ENCODE results near the gene SLC35B1. TPM values are rescaled to one million over a fixed set of nuclear protein-coding genes. Genes with fewer than 3 reads are reported as not detected.

SLC35B1 gene
- total and polyA plus RNA-seq, 2 of the 4 experiments (the other 2 are of a cell fraction): 66.4 to 86.2 TPM

GRCh38 chr17:49729069-49729468 lies 21.3 kb upstream of the SLC35B1 start:
- H3K4me3 ChIP-seq (ENCODE audit: insufficient read depth, low read depth, low read length): no peak overlapping the region
- POLR2A ChIA-PET (ENCODE audit: unreplicated experiment): no interaction called here
- H3K18ac ChIP-seq (ENCODE audit: low read depth, low read length): no peak overlapping the region
- H2BK120ac ChIP-seq (ENCODE audit: low read depth, low read length): no peak overlapping the region
- no TSS peak for BruUV-seq (replicated peaks)
- no peak overlapping the region for H2BK15ac ChIP-seq (ENCODE audit: low read depth, low read length)
- no peaks in the 10 kb centered on the region for H3K36me3 ChIP-seq (ENCODE audit: control insufficient read depth, insufficient read depth, low read length)
- H2AK5ac ChIP-seq (ENCODE audit: low read depth, low read length): no peak overlapping the region
- intact Hi-C loops (cut with micrococcal nuclease) (no loop called here), in situ Hi-C loops (cut with MboI; ENCODE audit: low sequenced_read_pairs) (no loop called here), dilution Hi-C loops (cut with HindIII; ENCODE audit: low sequenced_read_pairs, unreplicated experiment) (no loop called here)
- CTCF ChIA-PET: no interaction called here
- peak overlapping the region; percentile 13 for H2AK9ac ChIP-seq (replicated peaks; ENCODE audit: low read depth, low read length, poor library complexity)
- H3K4me2 ChIP-seq (ENCODE audit: low read depth, low read length): no peak overlapping the region
- no peak overlapping the region for H3K9ac ChIP-seq (ENCODE audit: low read depth, low read length)
- no peaks in the 10 kb centered on the region for H3K9me3 ChIP-seq (ENCODE audit: control insufficient read depth, insufficient read depth, low read length)
- H4K5ac ChIP-seq (ENCODE audit: low read depth, low read length): no peak overlapping the region
- no peaks in the 10 kb centered on the region for H3K9me1 ChIP-seq (ENCODE audit: insufficient read depth, low read length)
- DNase-seq: no peak
- no peak overlapping the region for H3K14ac ChIP-seq (replicated peaks; ENCODE audit: low read depth, low read length)
- no peak overlapping the region for H4K8ac ChIP-seq (ENCODE audit: low read depth in 2 of 2, low read length in 2 of 2)
- H4K20me1 ChIP-seq (ENCODE audit: insufficient read depth, low read length): no peaks in the 10 kb centered on the region
- H3K23ac ChIP-seq (ENCODE audit: low read depth, low read length): no peak overlapping the region
- H3K56ac ChIP-seq (ENCODE audit: extremely low read depth, insufficient read depth, low read length): no peak overlapping the region
- H3K27me3 ChIP-seq (ENCODE audit: control insufficient read depth, insufficient read depth, low read length): peaks cover 2% of the 10 kb centered on the region; the same call in 1 of the 2 replicates
- H2BK5ac ChIP-seq (ENCODE audit: low read depth, low read length, poor library complexity, severe bottlenecking): no peak overlapping the region
- no peak for TF ChIP-seq MAFK (IDR thresholded peaks at IDR 0.05; ENCODE audit: low read depth, low read length)
- no peak for TF ChIP-seq ELK1 (IDR thresholded peaks at IDR 0.05; ENCODE audit: borderline replicate concordance, low read depth, low read length)
- TF ChIP-seq NFE2L2 (IDR thresholded peaks at IDR 0.05; ENCODE audit: low read depth, low read length): no peak
- no peak for TF ChIP-seq RAD21 (IDR thresholded peaks at IDR 0.05; ENCODE audit: low read length)
- TF ChIP-seq POLR2A (IDR thresholded peaks at IDR 0.05; ENCODE audit: low read depth, low read length): no peak
- no peak for TF ChIP-seq USF2 (IDR thresholded peaks at IDR 0.05; ENCODE audit: low read depth, low read length)
- no peak for TF ChIP-seq FOS (IDR thresholded peaks at IDR 0.05; ENCODE audit: low read depth, low read length)
- TF ChIP-seq RCOR1 (IDR thresholded peaks at IDR 0.05; ENCODE audit: insufficient replicate concordance, low read length): no peak
- no peak for TF ChIP-seq CEBPB (IDR thresholded peaks at IDR 0.05; ENCODE audit: low read depth, low read length)
- TF ChIP-seq CHD1 (IDR thresholded peaks at IDR 0.05; ENCODE audit: low read depth, low read length): no peak
- no peak for TF ChIP-seq BHLHE40 (IDR thresholded peaks at IDR 0.05; ENCODE audit: low read depth, low read length)
- TF ChIP-seq RFX5 (IDR thresholded peaks at IDR 0.05; ENCODE audit: low read depth, low read length): no peak
- no peak for TF ChIP-seq CTCF (conservative IDR thresholded peaks at IDR 0.05; ENCODE audit: low read depth, low read length)
- TF ChIP-seq SMC3 (IDR thresholded peaks at IDR 0.05; ENCODE audit: low read depth, low read length): no peak
- TF ChIP-seq MAZ (IDR thresholded peaks at IDR 0.05; ENCODE audit: borderline replicate concordance, low read depth, low read length): no peak
- TF ChIP-seq MXI1 (IDR thresholded peaks at IDR 0.05; ENCODE audit: borderline replicate concordance, low read depth, low read length): no peak
- no peaks in the 10 kb centered on the region for H3K79me1 ChIP-seq (ENCODE audit: low read depth in 1 of 2, low read length in 2 of 2)
- no peak overlapping the region for H4K91ac ChIP-seq (ENCODE audit: insufficient read depth, low read depth, low read length)
- H2AFZ ChIP-seq (replicated peaks; ENCODE audit: low read length, poor library complexity): no peak overlapping the region
- H3K4me1 ChIP-seq (ENCODE audit: control insufficient read depth, insufficient read depth, low read length): peaks cover 3% of the 10 kb centered on the region; the same call in 1 of the 2 replicates
- WGBS, 2 experiments (ENCODE audit: extremely low coverage in 2 of 2, insufficient read length in 1 of 2): 100% methylated on average over 2 of the region's 3 CpGs; no CpG with 5 or more reads in 1 of the 2 experiments
- H2BK20ac ChIP-seq (ENCODE audit: low read depth, low read length): no peak overlapping the region
- no peak for ATAC-seq (ENCODE audit: low read depth)
- no peak overlapping the region for H3K27ac ChIP-seq (ENCODE audit: insufficient read depth, low read length)
- no peak overlapping the region for H3K4ac ChIP-seq (ENCODE audit: low read depth, low read length)
